Measurements from ENCODE around the gene PRKCSH. TPM values are rescaled to one million over a fixed set of nuclear protein-coding genes. Genes with fewer than 3 reads are reported as not detected.
"Not testable (repeated sequence)": the region's sequence is repeated elsewhere in the genome, so short reads cannot be mapped to it uniquely, and the experiment has no call there.

PRKCSH gene
- total and polyA plus RNA-seq, 7 experiments from 2014 or later: 30.6 to 332 (median 279) TPM

DNA sequence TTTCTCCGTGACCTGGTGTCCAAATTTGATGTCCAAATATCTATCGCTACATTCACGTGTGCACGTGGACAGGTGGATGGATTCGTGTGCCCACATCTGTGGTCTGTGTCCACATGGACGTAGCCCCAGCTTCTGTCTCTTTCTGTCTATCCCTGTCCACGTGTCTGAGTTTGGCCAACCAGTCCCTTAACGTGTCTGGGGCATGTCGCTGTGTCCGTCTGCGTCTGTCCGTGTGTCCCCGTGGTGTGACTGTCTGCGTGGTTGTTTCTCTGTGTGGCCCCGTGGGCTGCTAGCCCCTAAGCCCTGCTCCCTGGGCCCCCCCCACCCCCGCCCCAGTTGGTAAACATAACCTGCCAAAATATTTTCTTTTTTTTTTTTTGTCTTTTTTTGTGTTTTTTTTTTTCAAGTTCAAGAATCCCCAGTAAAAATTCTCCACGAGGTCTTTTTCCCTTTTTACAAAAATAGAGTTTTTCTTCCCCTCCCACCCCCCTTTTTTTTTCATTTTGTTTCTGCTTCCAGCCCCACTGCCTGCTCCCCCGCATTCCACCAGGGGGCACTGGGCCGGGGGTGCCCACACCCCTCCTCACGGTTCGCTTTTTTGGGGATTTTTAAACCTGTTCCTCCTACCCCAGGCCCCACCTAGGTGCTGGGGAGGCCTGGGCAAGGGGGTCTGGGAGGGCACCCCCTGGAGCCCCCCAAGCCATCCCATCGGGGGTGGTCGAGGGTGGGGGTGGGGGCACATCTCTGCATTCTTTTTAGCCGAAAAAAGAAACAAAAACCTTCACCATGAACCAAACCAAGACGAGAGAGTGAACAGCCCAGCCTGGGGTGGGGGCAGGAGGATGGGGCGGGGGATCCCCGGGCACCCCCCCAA is 18.3 kb downstream of the PRKCSH start:
- peaks cover 0 to 3% (median 0%) of the 10 kb centered on the region in 7 donors for H3K4me1 Mint-ChIP-seq
- no peaks in the 10 kb centered on the region for H3K27me3 Mint-ChIP-seq
- Histone ChIP-seq H3K4me1 (ENCODE audit: control insufficient read depth in 2 of 2, insufficient read depth in 2 of 2, low read length in 2 of 2) (no peaks in the 10 kb centered on the region), H3K27ac (ENCODE audit: low read depth, low read length) (no peak overlapping the region), H3K9me3 (ENCODE audit: control insufficient read depth in 2 of 3, low read length in 3 of 3) (no peaks in the 10 kb centered on the region), H3K27me3 (ENCODE audit: control insufficient read depth in 2 of 2, insufficient read depth in 2 of 2, low read length in 2 of 2) (no peaks in the 10 kb centered on the region), H3K4me3 (ENCODE audit: low read length) (no peak overlapping the region), H3K36me3 (ENCODE audit: control insufficient read depth in 2 of 3, insufficient read depth in 3 of 3, low read length in 3 of 3) (peaks cover 0 to 8% (median 0%) of the 10 kb centered on the region in 3 experiments)
- ChIA-PET CTCF (no interaction called here), POLR2A (no interaction called here)
- peaks cover 0 to 2% (median 0%) of the 10 kb centered on the region in 11 donors for H3K9me3 Mint-ChIP-seq
- no peak overlapping the region for H3K27ac Mint-ChIP-seq
- DNase-seq: peak in 3 of 9 donors; percentile 9 to 15 (median 12)
- peak; percentile 58 for ATAC-seq
- intact Hi-C loops (cut with micrococcal nuclease): loop anchor here in 1 of 2 donors (5.0 kb wide), 1 partner anchor 134 kb away; no protein-coding TSS in a partner anchor
- H3K36me3 Mint-ChIP-seq: no peaks in the 10 kb centered on the region
- peak overlapping the region in 1 of 10 donors; percentile 38 for H3K4me3 Mint-ChIP-seq

GRCh38 chr19:11455233-11455554 is 19.8 kb downstream of the PRKCSH start:
- H3K9me3 ChIP-seq (ENCODE audit: control insufficient read depth in 2 of 3, low read length in 3 of 3); H3K27me3 ChIP-seq (ENCODE audit: control insufficient read depth in 2 of 2, insufficient read depth in 2 of 2, low read length in 2 of 2); H3K4me3 Mint-ChIP-seq; H3K9me3 Mint-ChIP-seq; H3K4me1 ChIP-seq (ENCODE audit: control insufficient read depth in 2 of 2, insufficient read depth in 2 of 2, low read length in 2 of 2); H3K27me3 Mint-ChIP-seq; POLR2A ChIA-PET; H3K27ac ChIP-seq (ENCODE audit: low read depth, low read length); H3K4me3 ChIP-seq (ENCODE audit: low read length); H3K4me1 Mint-ChIP-seq; H3K27ac Mint-ChIP-seq; H3K36me3 ChIP-seq (ENCODE audit: control insufficient read depth in 2 of 3, insufficient read depth in 3 of 3, low read length in 3 of 3); intact Hi-C loops (cut with micrococcal nuclease); ATAC-seq; DNase-seq; H3K36me3 Mint-ChIP-seq: not testable (repeated sequence)
- CTCF ChIA-PET: interaction anchor here (0.6 kb wide), 1 partner anchor 28 kb away, joined by 3 read pairs; no protein-coding TSS in a partner anchor

DNA sequence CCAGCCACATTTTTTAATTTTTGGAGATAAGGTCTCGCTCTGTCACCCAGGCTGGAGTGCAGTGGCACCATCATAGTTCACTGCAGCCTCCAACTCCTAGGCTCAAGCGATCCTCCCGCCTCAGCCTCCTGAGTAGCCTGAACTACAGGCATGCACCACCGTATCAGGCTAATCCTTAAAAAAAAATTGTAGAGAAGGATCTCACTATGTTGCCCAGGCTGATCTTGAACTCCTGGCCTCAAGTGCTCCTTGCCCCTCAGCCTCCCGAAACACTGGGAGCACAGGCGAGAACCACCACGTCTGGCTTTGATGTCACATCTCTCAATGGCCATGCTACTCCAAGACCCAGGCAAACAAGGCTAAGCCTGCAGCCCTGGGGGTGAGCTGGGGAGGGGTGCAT is 21.2 kb downstream of the PRKCSH start:
- Mint-ChIP-seq H3K27me3 (peaks cover 0 to 11% (median 4%) of the 10 kb centered on the region in 5 donors), H3K36me3 (no peaks in the 10 kb centered on the region), H3K27ac (no peak overlapping the region), H3K9me3 (peaks cover 0 to 2% (median 0%) of the 10 kb centered on the region in 11 donors), H3K4me3 (no peak overlapping the region), H3K4me1 (peaks cover 0 to 3% (median 0%) of the 10 kb centered on the region in 7 donors)
- Histone ChIP-seq H3K27ac (ENCODE audit: low read depth, low read length) (no peak overlapping the region), H3K4me3 (ENCODE audit: low read length) (no peak overlapping the region), H3K9me3 (ENCODE audit: control insufficient read depth in 2 of 3, low read length in 3 of 3) (no peaks in the 10 kb centered on the region), H3K27me3 (ENCODE audit: control insufficient read depth in 2 of 2, insufficient read depth in 2 of 2, low read length in 2 of 2) (no peaks in the 10 kb centered on the region), H3K4me1 (ENCODE audit: control insufficient read depth in 2 of 2, insufficient read depth in 2 of 2, low read length in 2 of 2) (no peaks in the 10 kb centered on the region), H3K36me3 (ENCODE audit: control insufficient read depth in 2 of 3, insufficient read depth in 3 of 3, low read length in 3 of 3) (no peaks in the 10 kb centered on the region)
- ATAC-seq: no peak
- ChIA-PET CTCF (interaction anchor here (0.7 kb wide), 1 partner anchor 42 kb away, joined by 3 read pairs; no protein-coding TSS in a partner anchor), POLR2A (no interaction called here)
- DNase-seq: no peak
- intact Hi-C loops (cut with micrococcal nuclease): no loop called here

- peaks cover 0 to 3% (median 0%) of the 10 kb centered on the region in 7 donors for H3K4me1 Mint-ChIP-seq
- H3K27me3 ChIP-seq (ENCODE audit: control insufficient read depth in 2 of 2, insufficient read depth in 2 of 2, low read length in 2 of 2): no peaks in the 10 kb centered on the region
- H3K36me3 ChIP-seq (ENCODE audit: control insufficient read depth in 2 of 3, insufficient read depth in 3 of 3, low read length in 3 of 3): no peaks in the 10 kb centered on the region
- H3K9me3 ChIP-seq (ENCODE audit: control insufficient read depth in 2 of 3, low read length in 3 of 3): no peaks in the 10 kb centered on the region
- DNase-seq (no peak), ATAC-seq (no peak)
- H3K4me1 ChIP-seq (ENCODE audit: control insufficient read depth in 2 of 2, insufficient read depth in 2 of 2, low read length in 2 of 2): no peaks in the 10 kb centered on the region
- H3K27me3 Mint-ChIP-seq: peaks cover 0 to 11% (median 4%) of the 10 kb centered on the region in 5 donors
- H3K9me3 Mint-ChIP-seq: peaks cover 0 to 2% (median 0%) of the 10 kb centered on the region in 11 donors
- H3K36me3 Mint-ChIP-seq: no peaks in the 10 kb centered on the region
- intact Hi-C loops (cut with micrococcal nuclease): no loop called here
- H3K27ac ChIP-seq (ENCODE audit: low read depth, low read length): no peak overlapping the region
- no peak overlapping the region for H3K4me3 Mint-ChIP-seq
- CTCF ChIA-PET: no interaction called here
- no peak overlapping the region for H3K4me3 ChIP-seq (ENCODE audit: low read length)
- no peak overlapping the region for H3K27ac Mint-ChIP-seq
- POLR2A ChIA-PET: no interaction called here
Measured at GRCh38 chr19:11457115-11457514, 21.7 kb downstream of the PRKCSH start.

GRCh38 chr19:11457831-11458230 is 22.4 kb downstream of the PRKCSH start:
- Mint-ChIP-seq H3K4me1 (peaks cover 0 to 3% (median 0%) of the 10 kb centered on the region in 7 donors), H3K36me3 (no peaks in the 10 kb centered on the region), H3K4me3 (no peak overlapping the region), H3K27ac (no peak overlapping the region), H3K9me3 (no peaks in the 10 kb centered on the region), H3K27me3 (peaks cover 0 to 11% (median 4%) of the 10 kb centered on the region in 5 donors)
- no peak for ATAC-seq
- Histone ChIP-seq H3K36me3 (ENCODE audit: control insufficient read depth in 2 of 3, insufficient read depth in 3 of 3, low read length in 3 of 3) (no peaks in the 10 kb centered on the region), H3K27me3 (ENCODE audit: control insufficient read depth in 2 of 2, insufficient read depth in 2 of 2, low read length in 2 of 2) (no peaks in the 10 kb centered on the region), H3K9me3 (ENCODE audit: control insufficient read depth in 2 of 3, low read length in 3 of 3) (no peaks in the 10 kb centered on the region), H3K4me1 (ENCODE audit: control insufficient read depth in 2 of 2, insufficient read depth in 2 of 2, low read length in 2 of 2) (no peaks in the 10 kb centered on the region), H3K27ac (ENCODE audit: low read depth, low read length) (no peak overlapping the region), H3K4me3 (ENCODE audit: low read length) (no peak overlapping the region)
- ChIA-PET POLR2A (no interaction called here), CTCF (no interaction called here)
- intact Hi-C loops (cut with micrococcal nuclease): no loop called here
- DNase-seq: no peak

DNA sequence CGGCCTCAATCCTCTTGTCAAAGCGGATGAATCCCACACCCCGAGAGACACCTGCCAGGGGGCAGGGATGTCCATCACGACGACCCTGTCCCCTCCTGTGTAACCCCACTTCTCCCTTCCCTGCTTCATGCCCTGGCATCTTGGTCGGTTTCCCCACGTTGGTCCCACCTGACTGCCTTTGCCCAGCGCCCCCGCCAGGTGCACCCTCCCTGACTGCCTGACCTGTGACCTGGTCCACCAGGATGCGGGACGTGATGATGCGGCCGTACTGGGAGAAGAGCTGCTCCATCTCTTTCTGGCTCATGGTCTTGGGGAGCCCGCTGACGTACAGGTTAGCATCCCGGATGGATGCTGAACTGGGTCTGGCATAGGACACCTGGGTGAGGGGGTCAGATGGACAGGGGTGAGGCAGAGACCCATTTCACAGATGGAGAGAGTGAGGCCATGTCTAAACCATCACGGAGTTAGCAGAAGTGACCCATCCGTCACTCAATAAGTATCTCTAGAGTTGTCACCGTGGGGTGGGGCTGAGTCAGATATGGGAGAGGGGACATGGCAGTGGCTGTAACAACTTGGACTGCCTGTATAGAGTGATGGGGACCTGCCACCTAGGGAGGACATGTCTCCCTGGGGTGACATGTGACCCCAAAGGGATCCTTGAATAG is 22.9 kb downstream of the PRKCSH start:
- no peak overlapping the region for H3K4me3 ChIP-seq (ENCODE audit: low read length)
- Mint-ChIP-seq H3K4me1 (peaks cover 0 to 4% (median 0%) of the 10 kb centered on the region in 7 donors), H3K9me3 (no peaks in the 10 kb centered on the region), H3K27me3 (peaks cover 0 to 11% (median 4%) of the 10 kb centered on the region in 5 donors), H3K4me3 (no peak overlapping the region), H3K36me3 (no peaks in the 10 kb centered on the region), H3K27ac (no peak overlapping the region)
- intact Hi-C loops (cut with micrococcal nuclease): no loop called here
- ATAC-seq (no peak), DNase-seq (no peak)
- no peak overlapping the region for H3K27ac ChIP-seq (ENCODE audit: low read depth, low read length)
- no peaks in the 10 kb centered on the region for H3K9me3 ChIP-seq (ENCODE audit: control insufficient read depth in 2 of 3, low read length in 3 of 3)
- no peaks in the 10 kb centered on the region for H3K4me1 ChIP-seq (ENCODE audit: control insufficient read depth in 2 of 2, insufficient read depth in 2 of 2, low read length in 2 of 2)
- ChIA-PET POLR2A (no interaction called here), CTCF (no interaction called here)
- no peaks in the 10 kb centered on the region for H3K27me3 ChIP-seq (ENCODE audit: control insufficient read depth in 2 of 2, insufficient read depth in 2 of 2, low read length in 2 of 2)
- no peaks in the 10 kb centered on the region for H3K36me3 ChIP-seq (ENCODE audit: control insufficient read depth in 2 of 3, insufficient read depth in 3 of 3, low read length in 3 of 3)
